Osteoblast (primary cell): ENCODE measurements around the gene AATF. TPM values are rescaled to one million over a fixed set of nuclear protein-coding genes. Genes with fewer than 3 reads are reported as not detected.

Source experiments
- DNase-seq: peaks from one replicate; pipeline ENCODE4 v3.0.0; 2011; ENCODE audit warnings: low spot score, mixed read lengths; ENCODE audit not compliant: insufficient read length; ENCODE audit errors: missing footprints
- H2AFZ ChIP-seq: 2 replicates; pipeline ENCODE4 v1.6.0; 2011; ENCODE audit warnings: mild to moderate bottlenecking, low read length
- H3K27ac ChIP-seq: 2 replicates; pipeline ENCODE4 v1.5.1; 2011; ENCODE audit warnings: mild to moderate bottlenecking, low read depth, low read length, moderate library complexity
- H3K27me3 ChIP-seq: 2 replicates; pipeline ENCODE4 v1.6.0; 2012; ENCODE audit warnings: mild to moderate bottlenecking, control low read depth, inconsistent platforms, low read length, moderate library complexity; ENCODE audit not compliant: insufficient read depth
- H3K36me3 ChIP-seq: 2 replicates; pipeline ENCODE4 v1.5.1; 2011; ENCODE audit warnings: mild to moderate bottlenecking, low read length, control low read depth, moderate library complexity; ENCODE audit not compliant: insufficient read depth
- H3K4me1 ChIP-seq: 2 replicates; pipeline ENCODE4 v1.5.1; 2011; ENCODE audit warnings: mild to moderate bottlenecking, low read length, control low read depth, moderate library complexity; ENCODE audit not compliant: insufficient read depth
- H3K4me2 ChIP-seq: 2 replicates; pipeline ENCODE4 v1.6.0; 2011; ENCODE audit warnings: mild to moderate bottlenecking, low read length; ENCODE audit not compliant: insufficient read depth
- H3K4me3 ChIP-seq: fragments of 200-600 bp; sonication (generic); 3 replicates; pipeline ENCODE4 v1.5.1; 2012; ENCODE audit warnings: mild to moderate bottlenecking, low read length, inconsistent platforms; ENCODE audit not compliant: insufficient read depth
- H3K79me2 ChIP-seq: 2 replicates; pipeline ENCODE4 v1.6.0; 2012; ENCODE audit warnings: mild to moderate bottlenecking, low read length, control low read depth, inconsistent platforms; ENCODE audit not compliant: insufficient read depth
- H3K9me3 ChIP-seq: 2 replicates; pipeline ENCODE4 v1.5.1; 2011; ENCODE audit warnings: low read depth, low read length, control low read depth
- H4K20me1 ChIP-seq: 2 replicates; pipeline ENCODE4 v1.6.0; 2012; ENCODE audit warnings: mild to moderate bottlenecking, low read length, control low read depth; ENCODE audit not compliant: insufficient read depth
- CTCF ChIP-seq: IDR thresholded peaks from 2 replicates; pipeline ENCODE4 v1.5.1; 2011; ENCODE audit warnings: mild to moderate bottlenecking, low read depth, low read length, moderate library complexity; ENCODE audit errors: extremely low read depth
- total RNA-seq: library from RNA; depleted of rRNA; stranded (reverse); fragments of >200 nt; gene quantifications from 2 replicates; pipeline ENCODE4 v1.2.3, GENCODE V29; 2012

The AATF gene
- total RNA-seq, 1 donor, result 22.4 TPM

GRCh38 chr17:36935671-36936454, 12.9 kb upstream of the AATF start:
- DNase-seq, result peak; percentile 90
- no peak overlapping the region for H3K4me2 ChIP-seq

GRCh38 chr17:36936455-36937000, 12.2 kb upstream of the AATF start:
- Histone ChIP-seq H2AFZ (no peak overlapping the region), H3K27me3 (peaks cover 98% of the 10 kb centered on the region), H3K27ac (no peak overlapping the region), H3K4me1 (no peaks in the 10 kb centered on the region), H3K4me3 (no peak overlapping the region), H4K20me1 (peaks cover 11% of the 10 kb centered on the region), H3K79me2 (no peaks in the 10 kb centered on the region), H3K9me3 (no peaks in the 10 kb centered on the region), H3K36me3 (no peaks in the 10 kb centered on the region), H3K4me2 (no peak overlapping the region)
- no peak for TF ChIP-seq CTCF
- DNase-seq, result peak; percentile 78

More at GRCh38 chr17:36935671-36936454, 12.9 kb upstream of the AATF start:
- H3K27me3 ChIP-seq, result peaks cover 98% of the 10 kb centered on the region
- no peak for TF ChIP-seq CTCF
- H3K36me3 ChIP-seq, result no peaks in the 10 kb centered on the region
- peaks cover 14% of the 10 kb centered on the region for H4K20me1 ChIP-seq
- H2AFZ ChIP-seq, result no peak overlapping the region
- H3K4me1 ChIP-seq, result no peaks in the 10 kb centered on the region
- no peak overlapping the region for H3K4me3 ChIP-seq
- no peaks in the 10 kb centered on the region for H3K9me3 ChIP-seq
- no peak overlapping the region for H3K27ac ChIP-seq
- H3K79me2 ChIP-seq, result no peaks in the 10 kb centered on the region

GRCh38 chr17:36937001-36937958, 11.5 kb upstream of the AATF start, which contains the start of gene LHX1:
TSS of gene LHX1 (plus strand) at chr17:36937475. CDS start at chr17:36938198, 723 bp downstream.
- Histone ChIP-seq H2AFZ (no peak within 1 kb of the TSS), H3K79me2 (no peaks in the 10 kb centered on the region), H3K4me2 (no peak within 1 kb of the TSS), H3K27me3 (peaks cover 98% of the 10 kb centered on the region), H3K36me3 (no peaks in the 10 kb centered on the region), H3K9me3 (no peaks in the 10 kb centered on the region), H4K20me1 (peaks cover 11% of the 10 kb centered on the region), H3K27ac (no peak within 1 kb of the TSS), H3K4me1 (no peaks in the 10 kb centered on the region), H3K4me3 (no peak within 1 kb of the TSS)
- DNase-seq, result peak; percentile 73
- no peak for TF ChIP-seq CTCF
